ENCODE measurements around the gene MCTS1. TPM values are rescaled to one million over a fixed set of nuclear protein-coding genes. Genes with fewer than 3 reads are reported as not detected.

The MCTS1 gene
- 25.7 and 35.6 TPM in 2 replicates for total RNA-seq

GRCh38 chrX:120603707-120604360, at the start of gene MCTS1:
Gene MCTS1, plus strand, starts transcription at chrX:120604101. Its CDS starts 136 bp downstream, at chrX:120604237.

GRCh38 chrX:120560842-120561633, 42.9 kb upstream of the MCTS1 start, which contains the start of gene CUL4B:
Gene CUL4B, minus strand, starts transcription at chrX:120560962. Its CDS starts 324 bp downstream, at chrX:120560638.

GRCh38 chrX:120629667-120630537, 26.0 kb downstream of the MCTS1 start, which contains the start of gene C1GALT1C1:
Gene C1GALT1C1, minus strand, starts transcription at chrX:120630054. Its CDS starts 2,888 bp downstream, at chrX:120627166.

Other genes starting within 250 kb of the MCTS1 start
- not detected in 2 replicates for gene ATP1B4, start 242.0 kb upstream of the MCTS1 start, total RNA-seq
- gene LAMP2, start 134.8 kb upstream of the MCTS1 start, total RNA-seq: 123 and 165 TPM in 2 replicates
- gene CUL4B, start 43.1 kb upstream of the MCTS1 start, total RNA-seq: 20.5 and 27.3 TPM in 2 replicates
- 28.2 and 41.1 TPM in 2 replicates for gene C1GALT1C1, start 26.0 kb downstream of the MCTS1 start, total RNA-seq